GM18867 (cell line): ENCODE measurements around the gene ADCY5.
A peak's percentile ranks its signal among the peaks of the same experiment; 100 is the strongest.

Experiments
- ATAC-seq: cut with Tn5 transposase; IDR thresholded peaks from one replicate; pipeline ENCODE4 v1.9.1; 2021; ENCODE audit warnings: mild to moderate bottlenecking, moderate library complexity; ENCODE audit not compliant: unreplicated experiment

Gene ADCY5

DNA sequence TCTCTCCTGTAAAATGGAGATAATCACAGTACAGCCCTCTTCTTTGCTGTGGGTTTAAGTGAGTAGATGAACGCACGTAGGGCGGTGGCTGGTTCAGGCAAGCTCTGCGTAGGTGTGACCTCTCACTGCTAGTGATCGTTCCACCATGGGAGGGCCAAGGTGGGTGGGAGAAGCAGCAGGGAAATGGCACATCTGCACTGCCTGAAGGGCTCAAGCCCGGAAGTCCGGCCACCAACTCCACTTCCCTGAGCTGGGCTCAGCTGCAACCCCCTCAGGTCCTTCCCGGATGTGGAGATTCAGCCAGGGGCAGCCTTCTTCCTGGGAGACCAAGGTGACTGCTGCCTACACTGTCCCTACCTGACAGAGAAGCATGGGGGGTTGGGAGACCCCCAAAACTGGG is 102.9 kb downstream of the ADCY5 start:
- ATAC-seq = no peak

DNA sequence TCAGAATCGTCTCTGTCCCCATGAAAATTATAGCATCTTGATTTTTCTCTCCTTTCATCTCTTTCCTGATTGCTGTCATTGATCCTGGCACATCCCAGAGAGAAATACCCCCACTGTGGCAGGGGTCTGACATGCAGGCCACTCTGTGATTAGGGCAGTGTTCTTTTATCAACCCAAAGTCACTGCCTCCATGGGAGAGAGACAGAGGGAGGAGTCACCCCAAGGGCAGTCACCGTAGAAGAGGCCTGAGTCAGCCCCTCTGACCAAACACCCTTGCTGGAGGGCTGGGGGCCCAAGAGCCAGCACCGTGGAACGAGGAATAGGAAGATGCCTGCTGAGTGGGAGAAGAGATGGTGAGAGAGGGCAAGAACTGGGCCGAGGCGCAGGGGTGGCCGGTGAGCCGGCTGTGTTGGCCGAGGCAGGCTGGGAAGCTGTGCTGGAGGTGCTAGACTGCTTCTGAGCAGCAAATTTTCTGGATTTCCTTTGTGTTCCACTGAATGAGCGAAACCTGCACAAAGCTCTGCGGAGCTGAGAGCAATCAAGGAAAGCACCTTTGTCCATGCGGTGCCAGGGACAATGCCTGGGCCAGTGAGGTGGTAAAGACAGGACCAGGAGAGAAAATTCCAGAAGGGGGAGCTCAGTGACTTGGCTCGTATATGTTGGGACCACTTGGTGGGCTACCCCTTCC is 103.8 kb downstream of the ADCY5 start:
- ATAC-seq = no peak

DNA sequence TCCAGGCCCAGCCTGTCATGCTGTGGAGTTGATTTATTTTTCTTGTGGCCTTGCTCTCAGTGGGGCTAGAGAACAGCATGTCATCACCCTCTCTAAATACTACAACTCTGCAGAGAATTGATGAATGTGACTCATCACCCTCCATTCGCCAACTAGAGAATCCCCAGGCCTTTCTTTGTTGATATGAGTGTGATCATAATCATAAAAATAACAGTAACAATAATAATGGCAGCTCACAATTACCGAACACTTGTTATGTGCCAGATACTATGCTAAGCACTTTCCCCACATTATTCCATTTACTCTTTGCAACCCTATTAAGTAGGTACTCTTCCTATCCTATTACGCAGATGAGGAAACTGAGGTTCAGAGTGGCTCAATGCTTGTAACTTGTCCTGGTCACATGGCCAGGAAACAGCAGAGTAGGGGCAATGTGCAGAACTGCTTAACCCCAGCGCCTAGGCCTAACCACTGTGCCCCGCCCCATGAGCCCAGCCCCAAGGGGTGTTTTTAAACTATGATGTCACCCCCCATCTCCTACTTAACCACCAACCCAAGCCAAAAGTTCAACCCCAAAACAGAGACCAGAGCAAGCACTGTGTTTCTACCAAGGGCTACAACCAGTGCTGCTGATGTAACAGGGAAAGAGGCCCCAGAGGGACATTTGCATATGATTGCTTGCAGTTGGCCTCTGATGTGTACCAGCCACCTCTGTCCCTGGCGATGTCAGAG is 104.5 kb downstream of the ADCY5 start:
- ATAC-seq = peak; percentile 77

DNA sequence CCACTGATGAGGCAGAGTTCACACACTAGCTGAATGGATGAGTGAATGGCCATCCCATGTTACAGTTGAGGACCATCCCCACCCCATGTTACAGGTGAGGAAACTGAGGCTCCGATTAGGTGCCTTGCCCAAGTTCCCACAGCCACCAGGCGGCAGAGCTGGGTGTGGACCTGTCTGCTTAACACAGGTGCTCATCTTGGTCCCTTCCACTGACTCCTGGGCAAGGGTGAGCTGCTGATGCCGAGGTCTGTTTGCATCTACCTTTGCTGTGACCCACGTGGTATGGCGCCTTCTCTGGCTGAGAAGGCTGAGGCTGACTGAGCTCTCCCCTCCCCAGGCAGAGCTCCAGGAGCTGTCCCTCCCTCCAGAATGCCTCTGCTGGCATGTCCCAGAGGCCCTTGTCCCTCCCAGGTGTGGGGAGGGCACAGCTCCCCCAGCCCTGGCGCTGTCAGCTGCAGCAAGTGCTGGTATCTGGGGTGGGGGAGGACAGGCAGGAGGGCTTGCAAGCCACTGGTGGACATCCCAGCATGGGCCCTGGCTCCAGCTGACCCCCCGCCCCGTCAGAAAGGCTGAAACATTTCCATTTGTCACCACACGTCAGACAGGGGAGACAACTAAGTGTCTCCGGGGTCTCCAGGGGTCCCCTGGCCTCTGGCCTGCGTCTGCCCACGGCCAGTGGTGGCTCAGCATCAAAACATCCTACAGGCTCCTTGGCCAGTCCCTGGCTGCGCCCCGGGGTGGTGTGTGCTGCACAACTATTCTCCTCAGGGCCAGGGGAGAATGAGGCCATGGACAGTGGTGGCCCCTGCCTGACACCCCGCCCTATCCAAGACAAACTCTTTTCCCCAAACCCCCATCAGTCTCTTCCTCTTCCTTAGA is 105.4 kb downstream of the ADCY5 start:
- no peak for ATAC-seq

DNA sequence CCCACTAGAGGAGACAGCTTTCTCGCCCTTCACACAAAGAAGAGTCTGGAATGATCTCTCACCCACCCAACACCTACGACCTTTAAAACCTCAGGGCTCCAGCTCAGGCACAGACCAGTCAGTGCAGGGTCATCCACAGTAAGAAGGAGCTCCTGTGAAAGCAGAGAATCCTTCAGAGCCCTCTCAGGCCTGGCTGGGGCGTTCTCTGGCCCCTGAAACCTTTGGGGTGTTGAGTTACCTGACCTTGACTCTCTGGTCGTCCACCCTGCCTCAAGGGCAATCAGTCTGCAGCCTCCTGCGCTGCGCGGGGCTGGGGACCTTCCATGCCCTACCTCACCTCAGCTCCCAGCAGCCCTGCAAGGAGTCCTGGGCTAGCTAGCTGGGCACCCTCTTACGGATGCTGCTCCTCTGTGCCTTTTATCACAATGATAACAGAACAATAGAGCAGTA is 106.2 kb downstream of the ADCY5 start:
- no peak for ATAC-seq

DNA sequence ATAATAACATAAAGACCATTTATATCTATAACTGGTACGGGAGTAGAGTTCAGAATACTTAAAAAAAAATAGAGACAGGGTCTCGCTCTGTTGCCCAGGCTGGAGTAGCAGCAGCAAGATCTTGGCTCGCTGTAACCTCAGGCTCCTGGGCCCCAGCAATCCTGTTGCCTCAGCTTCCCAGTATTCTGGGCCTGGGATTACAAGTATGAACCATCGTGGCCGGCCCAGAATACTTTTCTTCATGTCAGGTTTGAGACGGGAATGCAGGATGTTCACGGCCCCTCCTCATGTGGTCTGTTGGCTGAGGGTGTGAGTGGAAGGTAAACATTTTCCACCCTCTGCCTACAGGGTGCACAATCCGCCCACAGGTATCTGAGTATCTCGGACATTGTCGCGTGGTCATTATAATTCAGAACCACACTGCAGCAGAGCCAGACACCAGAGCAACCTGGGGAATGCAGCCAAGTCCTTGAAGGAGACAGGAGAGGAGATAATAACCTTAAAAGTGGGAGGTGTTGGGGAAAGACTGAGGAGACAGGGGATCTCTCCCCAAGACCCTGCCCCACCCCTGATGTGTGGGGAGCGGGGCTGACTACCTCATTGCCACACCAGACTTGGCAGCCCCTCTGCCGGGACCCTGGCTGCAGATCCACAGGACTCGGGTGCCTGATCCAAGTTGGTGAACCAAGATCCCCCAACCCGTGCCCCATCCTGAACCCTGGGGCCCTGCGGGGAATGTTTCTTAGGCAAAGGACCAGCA is 106.8 kb downstream of the ADCY5 start:
- no peak for ATAC-seq

DNA sequence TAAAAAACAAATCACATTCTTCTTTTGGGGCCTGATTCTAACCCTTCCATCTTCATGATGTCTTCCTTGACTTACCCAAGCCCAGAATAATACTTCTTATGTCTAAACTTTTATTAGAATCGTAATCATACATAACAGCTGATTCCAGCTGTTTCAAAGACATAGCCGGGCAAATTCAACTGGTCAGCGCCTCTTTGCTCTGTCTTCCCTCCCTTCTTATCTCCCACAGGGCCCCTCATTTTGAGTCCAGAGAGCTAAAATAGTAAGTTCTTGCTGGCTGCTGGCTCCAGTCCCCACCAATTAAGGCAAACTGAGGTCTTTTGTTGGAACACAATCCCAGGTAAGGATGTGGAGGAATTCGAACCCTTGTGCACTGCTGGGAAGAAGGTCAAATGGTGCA is 108.6 kb downstream of the ADCY5 start:
- no peak for ATAC-seq

DNA sequence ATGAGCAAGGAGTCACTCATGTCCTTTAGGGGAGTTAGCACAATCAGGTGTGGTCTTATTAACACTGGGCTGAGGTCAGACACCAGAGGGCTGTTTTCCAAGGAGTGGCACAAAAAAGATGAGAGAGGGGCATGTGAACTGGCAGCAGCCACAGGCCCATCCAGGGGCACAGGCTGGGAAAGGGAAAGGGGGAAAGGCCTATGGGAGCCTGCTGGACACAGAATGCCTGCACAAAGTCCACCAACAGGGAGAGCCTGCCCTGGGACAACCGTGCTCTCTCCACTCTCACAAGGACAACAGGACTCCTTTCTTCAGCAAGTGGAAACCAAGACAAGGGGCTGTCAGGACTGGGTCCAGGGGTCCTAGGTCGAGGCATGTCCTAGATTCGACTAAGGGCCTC is 109.6 kb downstream of the ADCY5 start:
- ATAC-seq = no peak

DNA sequence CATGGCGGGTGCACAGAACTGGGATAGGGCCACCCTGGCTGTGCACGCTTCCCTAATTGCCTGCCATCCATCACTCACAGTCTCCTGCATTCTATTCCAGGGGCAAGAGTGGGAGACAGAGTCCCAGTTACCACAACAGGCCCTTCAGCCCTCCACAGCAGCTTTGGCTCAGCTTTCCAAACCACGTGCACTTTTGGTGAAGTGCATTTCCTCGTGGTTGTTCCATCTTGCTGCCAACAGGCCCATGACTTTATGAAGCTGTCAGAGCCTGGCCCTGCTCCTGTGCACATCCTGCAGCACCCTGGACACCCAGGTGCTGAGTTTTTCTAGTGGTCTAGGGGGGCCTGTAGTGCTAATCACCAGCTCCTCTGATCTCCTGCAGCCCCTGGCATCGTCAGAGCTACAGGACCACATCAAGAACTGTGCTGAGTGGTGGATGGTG is 110.2 kb downstream of the ADCY5 start:
- no peak for ATAC-seq

DNA sequence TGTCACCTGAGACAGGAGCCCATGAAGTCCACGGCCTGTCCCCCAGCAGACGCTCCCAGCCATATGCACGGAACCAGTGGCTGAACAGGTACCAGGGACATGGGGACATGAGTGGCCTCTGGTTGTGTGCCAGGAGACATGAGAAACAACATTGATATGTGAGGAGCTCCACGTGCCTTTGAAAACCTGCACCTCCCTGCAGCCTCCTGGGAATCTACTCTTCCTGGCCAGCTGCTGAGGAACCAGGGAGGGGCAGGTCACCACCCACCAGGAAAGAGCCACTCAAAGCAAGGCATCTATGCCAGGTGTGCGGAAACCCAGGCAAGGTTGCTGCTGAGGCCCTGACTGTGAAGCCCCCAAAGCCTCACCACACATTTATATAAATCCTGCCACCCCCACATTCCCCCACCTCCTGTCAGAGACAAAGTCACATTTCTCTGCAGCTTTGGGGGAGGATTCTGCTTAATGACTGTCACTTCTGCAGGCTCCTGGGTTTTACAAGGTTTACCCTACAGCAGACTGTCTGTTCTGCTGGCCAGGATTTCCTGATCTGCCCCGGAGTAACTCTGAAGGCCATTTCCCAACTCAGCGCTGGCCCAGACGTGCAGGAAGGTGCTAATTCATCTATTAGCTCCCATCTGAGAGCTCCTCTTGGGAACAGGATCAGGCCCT is 110.8 kb downstream of the ADCY5 start:
- ATAC-seq = no peak

DNA sequence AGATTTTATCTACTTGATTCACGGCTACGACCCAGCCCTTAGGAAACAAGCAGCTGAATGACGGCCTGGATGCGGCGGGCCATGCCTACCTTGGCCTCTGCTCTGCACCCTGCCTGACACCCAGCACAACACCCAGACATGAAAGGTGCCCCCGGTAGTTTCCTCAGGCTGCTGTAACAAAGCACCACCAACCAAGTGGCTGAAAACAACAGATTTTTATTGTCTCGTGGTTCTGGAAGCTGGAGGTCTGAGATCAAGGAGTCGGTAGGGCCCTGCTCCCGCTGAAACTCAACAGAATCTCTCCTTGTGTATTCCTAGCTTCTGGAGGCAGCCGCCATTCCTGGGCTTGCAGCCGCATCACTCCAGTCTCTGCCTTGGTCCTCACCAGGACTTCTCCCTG is 111.7 kb downstream of the ADCY5 start:
- ATAC-seq = no peak

DNA sequence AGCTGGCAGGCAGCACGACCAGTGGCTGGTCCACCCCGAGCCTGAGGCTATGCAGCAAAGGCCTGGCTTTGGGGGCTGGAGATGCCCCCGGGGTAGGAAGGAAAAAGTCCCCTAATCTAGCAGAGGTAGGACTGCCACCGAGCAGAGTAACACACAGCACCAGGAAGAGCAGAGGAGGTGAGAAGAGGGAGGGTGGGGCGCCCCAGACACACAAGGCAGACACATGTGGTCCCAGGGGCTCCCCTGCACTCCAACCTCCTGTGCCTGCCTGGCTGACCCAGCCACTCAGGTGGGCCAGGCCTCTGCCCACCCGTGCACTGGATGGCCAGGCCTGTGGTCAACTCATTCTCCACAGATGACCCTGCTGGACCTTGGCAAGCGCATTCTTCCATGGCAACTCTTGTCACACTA is 112.4 kb downstream of the ADCY5 start:
- no peak for ATAC-seq

DNA sequence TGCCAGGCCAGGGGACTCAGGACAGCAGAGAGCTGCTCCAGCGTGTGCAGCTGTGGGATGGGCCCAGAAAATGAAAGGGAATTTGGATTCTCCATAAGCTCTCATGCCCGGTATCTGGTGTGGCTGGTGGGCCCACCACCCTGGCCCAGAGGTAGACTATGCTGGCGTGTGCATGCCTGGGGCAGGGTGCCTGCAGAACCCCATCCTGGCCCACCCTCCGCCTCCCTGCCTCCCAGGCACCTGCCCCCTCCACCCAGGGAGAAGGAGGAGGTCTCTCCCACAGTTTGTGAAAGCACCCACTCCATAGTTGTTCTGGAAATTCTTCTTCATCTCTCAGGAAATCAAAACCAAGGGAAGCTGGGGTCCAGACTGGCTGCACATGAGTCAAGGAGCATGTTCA is 112.9 kb downstream of the ADCY5 start:
- ATAC-seq = no peak

DNA sequence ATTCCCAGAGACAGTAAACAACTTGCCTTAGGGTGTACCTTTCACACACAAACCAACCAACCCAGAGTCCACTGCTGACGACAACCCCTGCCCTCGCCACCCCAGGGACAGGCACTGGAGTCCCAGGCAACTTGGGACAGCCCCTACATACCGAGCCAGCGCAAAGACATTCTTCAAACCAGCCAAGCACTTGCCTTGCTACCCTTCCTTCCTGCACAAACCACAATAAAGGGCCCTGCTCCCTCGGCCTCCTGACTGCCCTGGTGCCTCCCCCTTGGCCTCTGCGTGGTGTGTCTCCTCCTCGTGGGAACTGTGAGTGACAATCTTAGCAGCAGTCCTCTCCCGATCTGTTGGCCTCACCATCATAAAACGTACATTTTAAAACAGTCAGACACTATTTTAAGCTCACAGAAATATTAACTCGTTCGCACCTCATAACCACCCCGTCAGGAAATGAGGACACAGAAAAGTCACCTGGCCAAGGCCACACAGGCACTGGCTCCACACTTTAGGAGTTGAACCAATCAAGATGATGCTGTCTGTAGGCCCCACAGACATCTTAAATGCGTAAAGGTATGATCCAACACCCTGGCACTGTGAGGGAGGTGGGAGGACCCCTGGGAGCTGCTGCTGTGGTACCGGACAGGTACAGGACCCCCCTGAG is 113.8 kb downstream of the ADCY5 start:
- peak; percentile 42 for ATAC-seq

DNA sequence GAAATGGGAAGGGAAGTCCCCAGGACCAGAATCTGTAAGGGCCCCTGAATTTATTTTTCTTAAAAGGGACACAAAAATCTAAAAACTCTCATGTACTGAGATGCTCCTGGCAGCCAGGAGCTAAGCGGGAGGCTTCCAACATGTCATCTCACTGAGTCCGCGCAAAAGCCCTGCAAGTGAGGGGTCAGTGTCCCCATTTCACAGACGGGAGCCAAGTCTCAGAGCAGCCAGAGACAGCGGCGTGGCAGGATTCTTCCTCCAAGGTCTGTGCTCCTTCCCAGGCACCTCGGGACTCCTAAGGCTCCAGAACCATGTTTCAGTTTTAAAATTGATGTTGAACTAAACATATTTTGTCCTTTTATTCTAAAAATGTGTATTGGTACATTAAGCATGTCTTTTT is 114.8 kb downstream of the ADCY5 start:
- no peak for ATAC-seq

DNA sequence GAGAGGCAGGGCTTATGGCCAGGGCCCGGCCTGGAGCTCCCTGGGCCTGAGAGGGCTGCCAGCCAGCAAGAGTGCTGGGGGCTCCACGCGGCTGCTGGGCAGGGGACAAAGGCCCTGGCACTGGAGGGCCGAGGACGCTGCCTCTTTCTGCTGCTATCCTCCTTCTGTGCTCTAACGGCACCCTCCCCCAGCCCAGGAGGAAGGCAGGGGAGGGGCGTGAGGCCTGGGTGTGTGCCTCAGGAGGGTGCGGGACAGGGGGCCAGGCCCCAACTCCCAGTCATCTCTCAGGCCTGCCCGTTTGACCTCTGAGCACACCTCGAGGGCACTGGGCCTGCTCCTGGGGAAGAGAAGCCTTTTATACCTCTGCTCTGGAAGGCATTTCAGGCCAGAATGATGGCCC is 115.5 kb downstream of the ADCY5 start:
- no peak for ATAC-seq

DNA sequence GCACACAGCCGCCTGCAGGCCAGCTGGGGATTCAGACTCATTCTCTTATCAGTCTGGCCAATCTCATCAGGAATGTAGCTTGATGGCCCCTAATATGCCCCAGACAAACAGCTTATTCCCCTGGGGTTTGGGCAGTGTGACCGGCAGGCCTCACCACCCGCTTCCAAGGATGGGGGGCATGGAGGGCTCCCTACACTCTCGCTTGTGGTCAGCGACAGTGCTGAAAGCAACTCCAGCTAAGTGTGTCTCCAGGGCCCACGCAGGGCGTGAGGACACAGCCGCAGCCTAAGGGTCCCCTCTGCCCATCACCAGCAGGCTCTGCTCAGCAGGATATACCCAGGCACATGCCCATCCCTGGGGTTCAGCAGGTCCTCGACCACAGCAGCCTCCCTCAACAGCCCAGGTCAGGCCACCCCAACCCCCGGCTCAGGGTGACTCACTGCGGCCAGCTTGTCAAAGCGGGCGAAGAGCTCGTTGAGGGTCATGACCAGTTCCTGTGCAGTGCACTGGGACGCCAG is 116.7 kb downstream of the ADCY5 start:
- no peak for ATAC-seq

DNA sequence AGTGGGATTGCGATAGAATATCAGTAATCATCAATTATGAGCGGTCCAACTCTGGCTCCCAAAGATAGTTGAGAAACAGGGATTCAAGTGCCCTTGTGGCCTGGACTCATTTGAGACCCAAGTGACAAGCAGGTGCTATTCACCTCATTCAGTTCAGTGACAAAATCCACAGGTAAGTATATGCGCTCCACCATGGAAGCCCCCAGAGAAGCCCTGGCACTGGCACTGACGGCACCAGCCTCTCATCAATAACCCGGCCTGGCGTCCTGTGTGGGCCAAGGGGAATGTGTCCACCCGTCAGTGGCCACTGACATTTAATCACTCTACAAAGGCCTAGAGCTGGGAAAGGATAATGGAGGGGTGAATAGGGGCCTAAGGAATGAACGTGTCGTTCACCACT is 117.2 kb downstream of the ADCY5 start:
- ATAC-seq = no peak

DNA sequence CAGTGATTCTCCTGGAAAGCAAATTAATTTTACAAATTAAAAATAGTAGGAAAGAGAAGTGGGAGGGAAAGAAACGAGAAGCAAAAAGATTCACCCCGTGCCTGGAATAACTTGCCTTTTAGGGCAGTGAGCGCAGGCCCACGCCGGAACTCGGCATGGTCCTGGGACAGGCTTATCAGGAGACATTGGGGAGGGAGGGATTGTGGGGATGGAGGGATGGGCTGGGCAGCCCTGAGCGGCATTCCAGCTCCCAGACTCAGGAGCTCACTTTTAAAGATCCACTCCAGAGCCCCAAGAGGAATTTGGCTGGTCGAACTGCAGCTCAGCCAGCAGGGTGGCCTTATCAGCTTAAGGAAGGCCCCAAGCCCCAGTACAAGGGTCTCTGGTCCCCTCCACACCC is 117.9 kb downstream of the ADCY5 start:
- ATAC-seq = no peak
